ENCODE measurements around the gene LRP1B. TPM values are rescaled to one million over a fixed set of nuclear protein-coding genes. Genes with fewer than 3 reads are reported as not detected.

Gene LRP1B
- polyA plus RNA-seq, 1 donor from 2014 or later: 12.7 TPM

DNA sequence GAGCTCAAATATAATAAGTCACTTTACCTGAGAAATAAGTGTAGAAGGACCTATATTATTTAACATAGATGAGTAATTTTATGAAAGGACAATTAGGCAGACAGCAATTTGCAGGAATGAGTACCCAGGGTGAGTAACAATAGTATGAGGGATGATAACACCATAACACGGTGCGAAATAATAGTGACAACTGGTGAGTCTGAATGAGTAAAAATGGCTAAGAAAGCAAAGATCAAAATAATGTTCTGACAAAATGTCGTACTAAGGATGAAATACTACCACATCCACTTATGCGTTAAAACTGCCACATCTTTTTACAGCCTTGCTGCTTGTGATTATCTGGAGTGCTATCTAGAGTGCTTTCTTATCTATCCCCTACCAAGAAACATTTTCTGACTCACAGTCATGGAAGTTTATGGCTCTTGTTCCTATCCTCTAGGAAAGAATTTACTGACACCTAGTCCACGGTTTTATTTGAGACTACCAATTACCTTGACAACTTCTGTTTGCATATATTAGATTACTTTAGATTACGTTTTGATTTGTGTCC lies 929.7 kb downstream of the LRP1B start:
- Histone ChIP-seq H3K9me3 (ENCODE audit: low read length) (no peaks in the 10 kb centered on the region), H3K4me2 (ENCODE audit: low read length) (no peak overlapping the region), H3K4me3 (ENCODE audit: low read length) (no peak overlapping the region), H3K27me3 (ENCODE audit: insufficient read depth, low read depth, low read length) (no peaks in the 10 kb centered on the region), H3K9me2 (ENCODE audit: insufficient read depth, low read length) (no peaks in the 10 kb centered on the region), H2AFZ (ENCODE audit: low read depth, low read length) (no peak overlapping the region), H3K36me3 (ENCODE audit: insufficient read depth, low read length) (no peaks in the 10 kb centered on the region), H3K27ac (ENCODE audit: low read length) (no peak overlapping the region), H4K20me1 (ENCODE audit: insufficient read depth) (no peaks in the 10 kb centered on the region), H3F3A (ENCODE audit: insufficient read depth, low read length, poor library complexity, severe bottlenecking) (no peaks in the 10 kb centered on the region), H3K79me2 (replicated peaks; ENCODE audit: insufficient read depth, low read length) (no peaks in the 10 kb centered on the region), H3K9ac (ENCODE audit: low read length) (no peak overlapping the region)
- TF ChIP-seq POLR2AphosphoS5 (IDR thresholded peaks at IDR 0.05): peak; percentile 32
- TF ChIP-seq EP300 (conservative IDR thresholded peaks at IDR 0.05; ENCODE audit: poor library complexity, severe bottlenecking): peak; percentile 52
- no peak for TF ChIP-seq REST (IDR thresholded peaks at IDR 0.05; ENCODE audit: borderline replicate concordance)

DNA sequence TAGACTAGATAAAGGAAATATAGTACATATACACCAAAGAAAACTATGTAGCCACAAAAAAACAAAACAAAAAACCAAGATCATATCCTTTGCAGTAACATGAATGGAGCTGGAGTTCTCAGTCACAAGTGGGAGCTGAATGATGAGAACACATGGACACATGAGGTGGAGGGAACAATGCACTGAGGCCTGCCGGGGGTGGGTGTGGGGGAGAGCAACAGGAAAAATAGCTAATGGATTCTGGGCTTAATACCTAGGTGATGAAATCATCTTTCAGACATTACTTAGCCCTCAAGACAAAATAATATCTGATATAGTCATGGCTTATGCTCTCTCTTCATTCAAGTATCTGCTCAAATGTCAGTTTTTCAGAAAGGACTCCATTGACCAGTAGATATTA lies 930.6 kb downstream of the LRP1B start:
- H4K20me1 ChIP-seq (ENCODE audit: insufficient read depth): no peaks in the 10 kb centered on the region
- H3K27ac ChIP-seq (ENCODE audit: low read length): no peak overlapping the region
- H3K4me3 ChIP-seq (ENCODE audit: low read length): no peak overlapping the region
- TF ChIP-seq EZH2 (IDR thresholded peaks at IDR 0.05; ENCODE audit: borderline replicate concordance, insufficient read depth, low read length, poor library complexity, severe bottlenecking): no peak
- no peak for TF ChIP-seq TAF1 (IDR thresholded peaks at IDR 0.05; ENCODE audit: low read depth)
- no peak for TF ChIP-seq RAD21 (conservative IDR thresholded peaks at IDR 0.05)
- no peak for TF ChIP-seq REST (IDR thresholded peaks at IDR 0.05; ENCODE audit: borderline replicate concordance)
- TF ChIP-seq POLR2AphosphoS5 (IDR thresholded peaks at IDR 0.05): no peak
- TF ChIP-seq EP300 (conservative IDR thresholded peaks at IDR 0.05; ENCODE audit: poor library complexity, severe bottlenecking): no peak
- no peak for TF ChIP-seq CTCF (IDR thresholded peaks at IDR 0.05; ENCODE audit: poor library complexity, severe bottlenecking)
- no peak for TF ChIP-seq MXI1 (conservative IDR thresholded peaks at IDR 0.05; ENCODE audit: poor library complexity, severe bottlenecking)
- no peak for TF ChIP-seq SMC3 (conservative IDR thresholded peaks at IDR 0.05; ENCODE audit: poor library complexity)
- no peaks in the 10 kb centered on the region for H3K27me3 ChIP-seq (ENCODE audit: insufficient read depth, low read depth, low read length)
- H2AFZ ChIP-seq (ENCODE audit: low read depth, low read length): no peak overlapping the region
- H3K9me3 ChIP-seq (ENCODE audit: low read length): no peaks in the 10 kb centered on the region
- no peaks in the 10 kb centered on the region for H3K36me3 ChIP-seq (ENCODE audit: insufficient read depth, low read length)
- H3K79me2 ChIP-seq (replicated peaks; ENCODE audit: insufficient read depth, low read length): no peaks in the 10 kb centered on the region
- H3K4me2 ChIP-seq (ENCODE audit: low read length): no peak overlapping the region
- H3F3A ChIP-seq (ENCODE audit: insufficient read depth, low read length, poor library complexity, severe bottlenecking): no peaks in the 10 kb centered on the region
- H3K9ac ChIP-seq (ENCODE audit: low read length): no peak overlapping the region
- no peaks in the 10 kb centered on the region for H3K9me2 ChIP-seq (ENCODE audit: insufficient read depth, low read length)

All from neural cell (in vitro differentiated cells).